Activated T-cell treated with anti-CD3 and anti-CD28 coated beads, Interleukin-2, amount 50 U/mL, for 1 hour (primary cell): ENCODE data around the gene PITPNC1.

Experiments
- DNase-seq: peaks from one replicate; pipeline ENCODE4 v3.0.0-alpha.2; 2020

Gene PITPNC1

GRCh38 chr17:67435786-67436185 lies 58.7 kb downstream of the PITPNC1 start:
- DNase-seq, result no peak

- DNase-seq, result no peak
These were observed 59.2 kb downstream of the PITPNC1 start for GRCh38 chr17:67436233-67436632.

- DNase-seq, result no peak
These were observed 61.6 kb downstream of the PITPNC1 start for GRCh38 chr17:67438667-67439066.

- no peak for DNase-seq
These were observed 62.2 kb downstream of the PITPNC1 start for GRCh38 chr17:67439269-67439668.

- DNase-seq, result peak; percentile 43
These were observed 63.4 kb downstream of the PITPNC1 start for GRCh38 chr17:67440277-67441051.

GRCh38 chr17:67441052-67441895 lies 64.2 kb downstream of the PITPNC1 start:
- DNase-seq, result peak; percentile 71

- no peak for DNase-seq
These were observed 64.8 kb downstream of the PITPNC1 start for GRCh38 chr17:67441896-67442219.

GRCh38 chr17:67442787-67443624 lies 65.9 kb downstream of the PITPNC1 start:
- DNase-seq, result peak; percentile 31

- no peak for DNase-seq
These were observed 67.0 kb downstream of the PITPNC1 start for GRCh38 chr17:67443931-67444595.

GRCh38 chr17:67448449-67448848 lies 71.4 kb downstream of the PITPNC1 start:
- no peak for DNase-seq

- DNase-seq, result no peak
These were observed 72.0 kb downstream of the PITPNC1 start for GRCh38 chr17:67449065-67449464.

- peak; percentile 25 for DNase-seq
These were observed 73.0 kb downstream of the PITPNC1 start for GRCh38 chr17:67449845-67450755.

- peak; percentile 48 for DNase-seq
These were observed 75.8 kb downstream of the PITPNC1 start for GRCh38 chr17:67452681-67453554.

GRCh38 chr17:67456103-67456502 lies 79.0 kb downstream of the PITPNC1 start:
- no peak for DNase-seq

GRCh38 chr17:67456889-67457288 lies 79.8 kb downstream of the PITPNC1 start:
- peak; percentile 15 for DNase-seq

GRCh38 chr17:67458203-67458602 lies 81.1 kb downstream of the PITPNC1 start:
- no peak for DNase-seq

- DNase-seq, result peak; percentile 11
These were observed 82.9 kb downstream of the PITPNC1 start for GRCh38 chr17:67459985-67460384.

GRCh38 chr17:67461228-67461780 lies 84.2 kb downstream of the PITPNC1 start:
- peak; percentile 22 for DNase-seq

- no peak for DNase-seq
These were observed 84.8 kb downstream of the PITPNC1 start for GRCh38 chr17:67461876-67462275.

- no peak for DNase-seq
These were observed 89.2 kb downstream of the PITPNC1 start for GRCh38 chr17:67466251-67466796.
